GM19238 (cell line): ENCODE data around the gene GBGT1.
A peak's percentile ranks its signal among the peaks of the same experiment; 100 is the strongest.
"Not testable (repeated sequence)": the region's sequence is repeated elsewhere in the genome, so short reads cannot be mapped to it uniquely, and the experiment has no call there.

Experiments
- DNase-seq: peaks from one replicate; pipeline ENCODE4 v3.0.0; 2011; ENCODE audit warnings: low spot score; ENCODE audit not compliant: insufficient read length

The GBGT1 gene

GRCh38 chr9:133163504-133164172 lies at the start of gene GBGT1:
Gene GBGT1, minus strand, starts transcription at chr9:133163914. Its CDS starts 1,502 bp downstream, at chr9:133162412.
- DNase-seq, result peak; percentile 67

GRCh38 chr9:133210609-133211008 lies 46.9 kb upstream of the GBGT1 start:
- DNase-seq, result no peak

GRCh38 chr9:133210202-133210532 lies 46.5 kb upstream of the GBGT1 start:
- no peak for DNase-seq

- DNase-seq, result not testable (repeated sequence)
Observed at GRCh38 chr9:133209327-133210201, 45.9 kb upstream of the GBGT1 start.

- not testable (repeated sequence) for DNase-seq
Observed at GRCh38 chr9:133208880-133209300, 45.2 kb upstream of the GBGT1 start, which contains the start of gene OBP2B. Gene OBP2B, minus strand, starts transcription at chr9:133209250. Its CDS starts 51 bp downstream, at chr9:133209199.

- not testable (repeated sequence) for DNase-seq
Observed at GRCh38 chr9:133208171-133208879, 44.6 kb upstream of the GBGT1 start.

- no peak for DNase-seq
Observed at GRCh38 chr9:133207540-133208170, 43.9 kb upstream of the GBGT1 start.

GRCh38 chr9:133207021-133207531 lies 43.4 kb upstream of the GBGT1 start:
- no peak for DNase-seq

GRCh38 chr9:133205996-133206931 lies 42.5 kb upstream of the GBGT1 start:
- no peak for DNase-seq

- DNase-seq, result not testable (repeated sequence)
Observed at GRCh38 chr9:133205481-133205887, 41.8 kb upstream of the GBGT1 start.

- DNase-seq, result no peak
Observed at GRCh38 chr9:133204993-133205336, 41.3 kb upstream of the GBGT1 start.

GRCh38 chr9:133204335-133204992 lies 40.8 kb upstream of the GBGT1 start:
- DNase-seq, result no peak

- DNase-seq, result no peak
Observed at GRCh38 chr9:133203506-133204075, 39.9 kb upstream of the GBGT1 start.

GRCh38 chr9:133202688-133203453 lies 39.2 kb upstream of the GBGT1 start:
- DNase-seq, result no peak

- no peak for DNase-seq
Observed at GRCh38 chr9:133202145-133202513, 38.4 kb upstream of the GBGT1 start.

GRCh38 chr9:133201424-133202144 lies 37.9 kb upstream of the GBGT1 start:
- no peak for DNase-seq

GRCh38 chr9:133200631-133201030 lies 36.9 kb upstream of the GBGT1 start:
- DNase-seq, result no peak
